GM19193 (cell line): ENCODE results near the gene BAIAP2L2.

Experiments used
- POLR2A ChIP-seq: IDR thresholded peaks from 4 replicates; pipeline ENCODE4 v1.6.1; 2011; ENCODE audit not compliant: insufficient read depth, insufficient read length; ENCODE audit errors: extremely low read depth

Gene BAIAP2L2

GRCh38 chr22:38051261-38051660, 59.2 kb downstream of the BAIAP2L2 start:
- TF ChIP-seq POLR2A: no peak

GRCh38 chr22:38050720-38051119, 59.8 kb downstream of the BAIAP2L2 start:
- TF ChIP-seq POLR2A: no peak

DNA sequence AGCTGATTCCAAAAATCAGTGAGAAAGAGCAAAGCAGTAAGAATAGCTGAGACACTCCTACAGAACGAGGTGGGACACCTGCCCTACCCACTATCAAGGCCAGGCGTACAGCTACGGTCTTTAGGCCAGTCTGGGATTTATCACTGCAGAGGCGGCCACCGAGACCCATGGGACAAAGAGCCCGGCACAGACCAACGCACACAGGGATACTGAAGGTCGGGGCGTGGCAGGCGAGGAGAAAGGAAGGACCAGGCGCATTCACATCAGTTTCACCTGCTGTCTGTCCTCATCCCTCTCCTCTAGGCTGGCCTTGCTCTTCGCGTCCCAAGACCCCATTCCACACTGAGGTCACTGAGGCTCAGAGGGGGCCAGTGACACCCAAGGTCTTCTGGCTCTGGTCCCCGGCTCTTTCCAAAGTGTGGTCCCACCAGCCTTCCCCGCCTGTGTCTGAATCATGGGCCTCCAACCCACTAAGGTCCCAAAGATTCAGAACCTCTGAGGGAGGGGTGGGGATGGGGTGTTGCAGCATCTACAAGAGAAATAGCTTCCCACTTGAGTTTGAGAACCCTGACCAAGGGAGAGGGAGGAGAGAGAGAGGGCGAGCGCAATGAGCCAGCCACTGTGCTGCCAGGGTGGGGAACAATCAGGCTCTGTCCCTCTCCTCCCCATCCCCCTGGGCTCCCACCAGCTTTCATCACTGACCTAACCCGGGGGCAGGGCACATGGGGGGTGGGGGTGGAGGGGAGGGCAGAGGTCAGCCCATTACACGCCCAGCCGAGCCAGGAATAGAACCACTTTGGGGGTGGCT, 60.5 kb downstream of the BAIAP2L2 start:
- TF ChIP-seq POLR2A: no peak

GRCh38 chr22:38046070-38046748, 64.3 kb downstream of the BAIAP2L2 start:
- no peak for TF ChIP-seq POLR2A

GRCh38 chr22:38043151-38044039, 67.1 kb downstream of the BAIAP2L2 start:
- no peak for TF ChIP-seq POLR2A

DNA sequence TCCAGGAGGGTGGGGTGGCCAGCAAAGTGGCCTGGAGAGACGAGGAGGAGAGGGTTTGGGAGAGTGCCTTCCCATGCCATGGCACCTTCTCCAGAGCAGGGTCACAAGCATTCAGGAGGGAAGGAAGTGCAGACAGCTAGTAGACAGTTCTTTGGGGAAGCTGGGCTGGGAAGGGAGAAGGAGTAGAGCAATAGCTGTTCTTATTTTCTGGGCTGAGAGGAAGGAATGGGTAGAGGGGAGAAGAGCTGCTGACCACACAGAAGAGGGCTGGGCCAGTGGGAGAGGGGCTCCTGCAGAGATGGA, 68.0 kb downstream of the BAIAP2L2 start:
- TF ChIP-seq POLR2A: no peak

GRCh38 chr22:38041760-38042487, 68.6 kb downstream of the BAIAP2L2 start:
- no peak for TF ChIP-seq POLR2A

DNA sequence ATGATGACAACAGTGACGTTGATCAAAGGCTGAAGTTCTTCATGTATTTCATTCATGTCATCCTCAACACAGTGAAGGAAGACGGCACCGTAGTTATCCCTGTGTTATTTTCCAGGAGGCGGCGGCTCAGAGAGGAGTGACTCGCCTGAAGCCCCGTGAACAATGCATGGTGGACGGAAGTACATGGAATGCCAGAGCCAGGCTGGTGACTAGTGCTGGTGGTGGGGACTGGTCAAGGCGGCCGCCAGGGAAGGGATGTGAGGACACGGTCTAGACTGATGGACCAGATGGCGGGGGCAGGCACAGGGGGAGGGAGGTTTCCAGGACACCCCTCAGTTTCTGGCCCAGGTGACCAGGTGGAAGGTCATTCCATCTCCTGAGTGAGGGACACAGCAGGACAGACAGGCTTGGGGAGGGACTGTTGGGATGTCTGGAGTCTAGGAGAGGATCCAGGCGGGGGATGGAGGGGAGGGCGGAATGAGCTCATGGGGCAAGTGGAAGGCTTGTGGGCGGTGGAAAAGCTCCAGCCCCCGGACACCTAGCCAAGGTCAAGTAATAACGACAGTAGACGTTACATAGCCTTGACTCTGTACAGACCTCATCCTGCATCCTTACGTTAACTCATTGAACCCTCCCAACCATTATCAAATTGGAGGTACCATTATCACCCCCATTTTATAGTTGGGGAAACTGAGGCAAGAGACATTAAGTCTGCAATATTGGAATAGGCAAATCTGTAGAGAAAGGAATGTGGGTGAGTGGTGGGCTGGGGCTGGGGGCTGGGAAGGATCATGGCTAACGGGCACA, 69.3 kb downstream of the BAIAP2L2 start:
- TF ChIP-seq POLR2A: no peak

DNA sequence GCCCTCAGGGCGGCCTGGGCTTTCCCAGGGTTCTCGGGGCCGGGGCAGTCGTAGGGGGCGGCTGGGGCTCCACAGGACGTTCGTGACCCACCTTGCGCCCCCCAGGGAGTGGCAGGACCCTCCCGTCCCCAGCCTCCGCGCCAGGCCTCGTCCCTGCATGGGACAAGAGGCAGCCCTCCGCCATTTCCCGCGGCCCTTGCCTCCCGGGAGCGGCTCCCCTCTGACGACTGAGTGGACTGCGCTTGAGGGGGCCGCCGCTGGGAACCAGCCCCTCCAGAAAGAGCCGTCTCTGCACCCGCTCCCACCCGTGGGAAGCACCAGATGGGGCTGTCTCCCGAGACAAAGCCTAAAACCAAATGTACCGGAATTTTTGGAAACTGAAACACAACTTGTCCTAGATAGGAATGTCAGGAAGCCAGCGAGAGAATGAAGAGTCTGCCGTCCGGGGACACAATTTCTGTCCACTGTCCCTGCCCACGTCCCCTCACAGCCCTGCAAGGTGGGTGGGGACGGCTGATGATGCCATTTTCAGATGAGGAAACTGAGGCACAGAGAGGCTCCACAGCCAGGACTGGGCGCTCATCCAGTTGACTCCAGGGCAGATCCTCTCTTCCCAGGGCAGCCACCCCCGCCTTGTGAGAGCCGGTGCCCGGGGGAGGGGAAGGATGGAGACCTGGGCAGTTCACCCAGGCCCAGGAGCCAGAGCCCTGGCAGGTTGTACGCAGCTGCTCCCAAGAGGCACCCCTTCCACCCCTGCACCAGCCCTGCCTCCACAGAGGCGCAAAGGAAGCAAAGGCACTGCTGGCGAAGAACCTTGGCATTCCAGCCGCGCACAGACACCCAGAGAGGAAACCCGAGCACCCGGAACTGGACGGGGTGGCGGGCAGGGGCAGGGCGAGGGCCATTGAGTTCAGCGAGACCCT, 71.3 kb downstream of the BAIAP2L2 start:
- no peak for TF ChIP-seq POLR2A

- no peak for TF ChIP-seq POLR2A
These were observed 72.1 kb downstream of the BAIAP2L2 start for GRCh38 chr22:38038426-38038825.

GRCh38 chr22:38036392-38037062, 74.0 kb downstream of the BAIAP2L2 start:
- no peak for TF ChIP-seq POLR2A

DNA sequence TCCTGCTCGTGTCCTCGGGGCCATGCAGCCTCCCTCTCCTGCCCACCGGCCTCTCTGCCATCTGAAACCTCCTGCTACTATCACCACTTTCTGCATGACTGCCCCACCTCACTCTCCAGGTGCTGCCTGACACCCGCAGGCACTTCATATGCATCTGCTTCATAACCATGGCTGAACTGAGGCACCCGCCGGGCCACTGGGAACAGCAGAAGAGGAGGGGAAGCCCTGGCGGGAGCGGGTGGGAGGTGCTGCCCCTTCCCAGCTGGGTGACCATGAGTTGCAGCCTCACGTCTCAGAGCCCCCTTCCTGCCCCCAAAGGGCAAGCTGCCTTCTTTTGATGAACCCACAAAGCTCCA, 75.0 kb downstream of the BAIAP2L2 start:
- TF ChIP-seq POLR2A: no peak
